KMS-11 (cell line): ENCODE data around the gene NISCH.
"Not testable (repeated sequence)": the region's sequence is repeated elsewhere in the genome, so short reads cannot be mapped to it uniquely, and the experiment has no call there.

Experiments
- H2AFZ ChIP-seq: fragments of 200-600 bp; sonication (generic); 2 replicates; pipeline ENCODE4 v1.6.1; 2016; ENCODE audit warnings: antibody characterized with exemption, mixed run types, low read depth
- H3K27ac ChIP-seq: fragments of 200-600 bp; sonication (generic); 2 replicates; pipeline ENCODE4 v1.6.1; 2016; ENCODE audit warnings: mild to moderate bottlenecking, mixed run types
- H3K27me3 ChIP-seq: fragments of 200-600 bp; sonication (generic); 2 replicates; pipeline ENCODE4 v1.6.1; 2017; ENCODE audit warnings: mild to moderate bottlenecking, low read depth, mixed run types, moderate library complexity; ENCODE audit not compliant: insufficient read depth
- H3K36me3 ChIP-seq: fragments of 200-600 bp; sonication (generic); 2 replicates; pipeline ENCODE4 v1.6.1; 2017; ENCODE audit warnings: mild to moderate bottlenecking, mixed run types; ENCODE audit not compliant: insufficient read depth
- H3K4me1 ChIP-seq: fragments of 200-600 bp; sonication (generic); 2 replicates; pipeline ENCODE4 v1.6.1; 2016; ENCODE audit warnings: mild to moderate bottlenecking, low read depth, mixed run types; ENCODE audit not compliant: poor library complexity, severe bottlenecking
- H3K4me2 ChIP-seq: fragments of 200-600 bp; sonication (generic); 2 replicates; pipeline ENCODE4 v1.7.0; 2016; ENCODE audit warnings: mild to moderate bottlenecking, mixed run types
- H3K4me3 ChIP-seq: fragments of 200-600 bp; sonication (generic); IDR thresholded peaks from 2 replicates; pipeline ENCODE4 v1.6.1; 2017; ENCODE audit warnings: low read depth, low read length, mixed read lengths; ENCODE audit not compliant: insufficient read depth
- H3K79me2 ChIP-seq: fragments of 200-600 bp; sonication (generic); 2 replicates; pipeline ENCODE4 v1.6.1; 2016; ENCODE audit warnings: low read depth, mixed run types; ENCODE audit not compliant: insufficient read depth
- H3K9ac ChIP-seq: fragments of 200-600 bp; sonication (generic); 2 replicates; pipeline ENCODE4 v1.6.1; 2016; ENCODE audit warnings: mild to moderate bottlenecking, mixed run types
- H4K20me1 ChIP-seq: fragments of 200-600 bp; sonication (generic); 2 replicates; pipeline ENCODE4 v1.6.1; 2016; ENCODE audit warnings: mild to moderate bottlenecking, mixed run types; ENCODE audit not compliant: insufficient read depth
- CTCF ChIP-seq: fragments of 200-600 bp; sonication (generic); conservative IDR thresholded peaks from 2 replicates; pipeline ENCODE4 v1.6.1; 2017; ENCODE audit warnings: low read depth, mild to moderate bottlenecking, antibody characterized with exemption, low read length, moderate library complexity, mixed read lengths

The NISCH gene

GRCh38 chr3:52524752-52525679 is 69.6 kb downstream of the NISCH start:
- H4K20me1 ChIP-seq = no peaks in the 10 kb centered on the region
- no peak for TF ChIP-seq CTCF
- no peak overlapping the region for H2AFZ ChIP-seq
- H3K27ac ChIP-seq = no peak overlapping the region
- H3K79me2 ChIP-seq = no peaks in the 10 kb centered on the region
- H3K9ac ChIP-seq = no peak overlapping the region
- no peaks in the 10 kb centered on the region for H3K4me1 ChIP-seq
- no peaks in the 10 kb centered on the region for H3K27me3 ChIP-seq
- no peak overlapping the region for H3K4me3 ChIP-seq
- no peaks in the 10 kb centered on the region for H3K36me3 ChIP-seq
- H3K4me2 ChIP-seq = no peak overlapping the region

- Histone ChIP-seq H2AFZ (no peak overlapping the region), H4K20me1 (no peaks in the 10 kb centered on the region), H3K4me3 (no peak overlapping the region), H3K27me3 (no peaks in the 10 kb centered on the region), H3K9ac (no peak overlapping the region), H3K4me2 (no peak overlapping the region), H3K4me1 (no peaks in the 10 kb centered on the region), H3K27ac (no peak overlapping the region), H3K79me2 (no peaks in the 10 kb centered on the region), H3K36me3 (no peaks in the 10 kb centered on the region)
- TF ChIP-seq CTCF = no peak
Observed at GRCh38 chr3:52525680-52526561, 70.5 kb downstream of the NISCH start.

GRCh38 chr3:52526671-52527038 is 71.3 kb downstream of the NISCH start:
- H3K4me2 ChIP-seq, H3K9ac ChIP-seq, H3K79me2 ChIP-seq, H4K20me1 ChIP-seq, H3K27me3 ChIP-seq, H3K4me1 ChIP-seq, H3K4me3 ChIP-seq, H3K27ac ChIP-seq, H2AFZ ChIP-seq, H3K36me3 ChIP-seq: not testable (repeated sequence)

- no peak overlapping the region for H3K27ac ChIP-seq
- no peaks in the 10 kb centered on the region for H3K27me3 ChIP-seq
- no peaks in the 10 kb centered on the region for H3K36me3 ChIP-seq
- H3K4me3 ChIP-seq = no peak overlapping the region
- 0 out of 2 replicates have a peak, but pooled peaks cover under 1% of the 10 kb centered on the region for H3K79me2 ChIP-seq
- TF ChIP-seq CTCF = no peak
- no peaks in the 10 kb centered on the region for H4K20me1 ChIP-seq
- no peak overlapping the region for H3K9ac ChIP-seq
- H2AFZ ChIP-seq = no peak overlapping the region
- H3K4me1 ChIP-seq = no peaks in the 10 kb centered on the region
- no peak overlapping the region for H3K4me2 ChIP-seq
Observed at GRCh38 chr3:52527039-52527731, 71.8 kb downstream of the NISCH start.
